Keratinocyte (primary cell): ENCODE measurements around the gene CELSR1. TPM values are rescaled to one million over a fixed set of nuclear protein-coding genes. Genes with fewer than 3 reads are reported as not detected.

Experiments
- DNase-seq: peaks from one replicate; pipeline ENCODE4 v3.0.0-alpha.2; 2011; ENCODE audit warnings: low read depth, missing footprints, low spot score
- FAIRE-seq: peaks from 2 replicates; lab custom pipeline; 2011; peaks lifted over from hg19 to GRCh38; lab: Jason Lieb, UNC
- H2AFZ ChIP-seq: 2 replicates; pipeline ENCODE4 v1.6.0; 2012; ENCODE audit warnings: low read length, control low read depth, inconsistent platforms; ENCODE audit not compliant: control insufficient read depth
- H3K27ac ChIP-seq: 2 replicates; pipeline ENCODE4 v1.5.1; 2011; ENCODE audit warnings: low read length; ENCODE audit not compliant: control insufficient read depth, insufficient read depth
- H3K27me3 ChIP-seq: 3 replicates; pipeline ENCODE4 v1.6.0; 2011; ENCODE audit warnings: low read length; ENCODE audit not compliant: control insufficient read depth, insufficient read depth; ENCODE audit errors: extremely low read depth
- H3K36me3 ChIP-seq, 2 experiments: 2 replicates in 1 of 2; 3 replicates in 1 of 2; pipeline ENCODE4 v1.5.1; 2011; ENCODE audit warnings: low read length in 2 of 2, mild to moderate bottlenecking in 1 of 2; ENCODE audit not compliant: control insufficient read depth in 2 of 2, insufficient read depth in 2 of 2; ENCODE audit errors: extremely low read depth in 1 of 2
- H3K4me1 ChIP-seq: 3 replicates; pipeline ENCODE4 v1.5.1; 2011; ENCODE audit warnings: low read length; ENCODE audit not compliant: control insufficient read depth, insufficient read depth; ENCODE audit errors: extremely low read depth
- H3K4me2 ChIP-seq: 3 replicates; pipeline ENCODE4 v1.6.0; 2011; ENCODE audit warnings: low read depth, low read length; ENCODE audit not compliant: control insufficient read depth, insufficient read depth; ENCODE audit errors: extremely low read depth
- H3K4me3 ChIP-seq, 3 experiments: fragments of 200-600 bp in 1 of 3; sonication (generic) in 1 of 3; 2 replicates in 2 of 3; 3 replicates in 1 of 3; pipeline ENCODE4 v1.5.1; 2011 to 2016; ENCODE audit warnings: low read length in 3 of 3, mild to moderate bottlenecking in 3 of 3, control low read depth in 2 of 3, inconsistent platforms in 1 of 3, low read depth in 1 of 3, mixed read lengths in 1 of 3, mixed run types in 1 of 3, moderate library complexity in 1 of 3; ENCODE audit not compliant: control insufficient read depth in 2 of 3, insufficient read depth in 2 of 3; ENCODE audit errors: extremely low read depth in 1 of 3
- H3K79me2 ChIP-seq: 2 replicates; pipeline ENCODE4 v1.6.0; 2012; ENCODE audit warnings: low read length; ENCODE audit not compliant: control insufficient read depth, insufficient read depth
- H3K9ac ChIP-seq: 3 replicates; pipeline ENCODE4 v1.6.0; 2011; ENCODE audit warnings: low read length; ENCODE audit not compliant: control insufficient read depth, insufficient read depth; ENCODE audit errors: extremely low read depth
- H3K9me1 ChIP-seq: 3 replicates; pipeline ENCODE4 v1.6.0; 2011; ENCODE audit warnings: low read length; ENCODE audit not compliant: control insufficient read depth, insufficient read depth; ENCODE audit errors: extremely low read depth
- H3K9me3 ChIP-seq: 2 replicates; pipeline ENCODE4 v1.5.1; 2012; ENCODE audit warnings: low read depth, low read length; ENCODE audit not compliant: control insufficient read depth
- H4K20me1 ChIP-seq: 3 replicates; pipeline ENCODE4 v1.6.0; 2011; ENCODE audit warnings: low read length; ENCODE audit not compliant: control insufficient read depth, insufficient read depth; ENCODE audit errors: extremely low read depth
- EZH2 ChIP-seq: IDR thresholded peaks from one replicate; pipeline ENCODE4 v1.6.1; 2012; ENCODE audit warnings: inconsistent platforms, mild to moderate bottlenecking, low read length, moderate library complexity
- dilution Hi-C: fragments of 300-500 bp; cut with MboI; formaldehyde crosslinking; loops from one replicate; pipeline ENCODE4 v1.7.0; 2020; ENCODE audit warnings: low sequenced_read_pairs; ENCODE audit not compliant: extremely low pct_ligation_motif_present
- polyA plus RNA-seq, 5 experiments: library from polyadenylated mRNA; depleted of rRNA in 3 of 5; stranded (reverse) in 3 of 5; stranded (forward) in 1 of 5; unstranded in 1 of 5; fragments of >200 nt; gene quantifications; 1 replicate in 1 of 5; 2 replicates in 3 of 5; 3 replicates in 1 of 5; pipeline versions ENCODE4 v1.2.1 to v1.2.3, GENCODE V29; 2011 to 2012; ENCODE audit warnings: missing spikeins in 2 of 5, low read depth in 1 of 5, low replicate concordance in 1 of 5
- TF ChIP-seq, protein P1 (sequence below), 3 experiments: IDR thresholded peaks in 1 of 3; conservative IDR thresholded peaks in 1 of 3; optimal IDR thresholded peaks in 1 of 3; 2 replicates in 2 of 3; 3 replicates in 1 of 3; pipeline versions ENCODE3 to v1.5.1; 2011; ENCODE audit warnings: low read length in 3 of 3, mild to moderate bottlenecking in 3 of 3, moderate library complexity in 2 of 3, control low read depth in 1 of 3, inconsistent platforms in 1 of 3; ENCODE audit not compliant: insufficient read depth in 2 of 3; ENCODE audit errors: extremely low read depth in 1 of 3

Gene CELSR1
- polyA plus RNA-seq, 1 donor (not counting 4 experiments of a cell fraction or from before 2014, with no cell fraction given), result 16.1 TPM

DNA sequence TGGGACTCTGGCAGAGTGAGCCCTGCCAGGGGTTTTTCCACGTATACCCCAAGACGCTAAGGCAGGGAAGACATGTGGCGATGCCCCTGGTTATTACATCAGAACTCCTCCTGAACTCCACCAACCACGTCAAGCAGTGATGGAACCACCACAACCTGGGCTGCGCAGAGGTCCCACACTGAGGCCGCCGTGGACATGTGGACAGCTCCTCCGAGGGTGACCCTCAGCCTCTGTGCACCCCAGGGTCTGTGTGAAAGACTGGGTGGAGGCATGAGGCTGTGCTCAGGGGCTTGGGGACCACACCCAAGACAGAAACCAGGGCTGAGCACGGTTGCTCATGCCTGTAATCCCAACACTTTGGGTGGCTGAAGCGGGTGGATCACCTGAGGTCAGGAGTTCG, 149.7 kb downstream of the CELSR1 start:
- H3K4me2 ChIP-seq, result no peak overlapping the region
- DNase-seq, result no peak
- no peak for TF ChIP-seq EZH2
- TF ChIP-seq, protein P1, sequence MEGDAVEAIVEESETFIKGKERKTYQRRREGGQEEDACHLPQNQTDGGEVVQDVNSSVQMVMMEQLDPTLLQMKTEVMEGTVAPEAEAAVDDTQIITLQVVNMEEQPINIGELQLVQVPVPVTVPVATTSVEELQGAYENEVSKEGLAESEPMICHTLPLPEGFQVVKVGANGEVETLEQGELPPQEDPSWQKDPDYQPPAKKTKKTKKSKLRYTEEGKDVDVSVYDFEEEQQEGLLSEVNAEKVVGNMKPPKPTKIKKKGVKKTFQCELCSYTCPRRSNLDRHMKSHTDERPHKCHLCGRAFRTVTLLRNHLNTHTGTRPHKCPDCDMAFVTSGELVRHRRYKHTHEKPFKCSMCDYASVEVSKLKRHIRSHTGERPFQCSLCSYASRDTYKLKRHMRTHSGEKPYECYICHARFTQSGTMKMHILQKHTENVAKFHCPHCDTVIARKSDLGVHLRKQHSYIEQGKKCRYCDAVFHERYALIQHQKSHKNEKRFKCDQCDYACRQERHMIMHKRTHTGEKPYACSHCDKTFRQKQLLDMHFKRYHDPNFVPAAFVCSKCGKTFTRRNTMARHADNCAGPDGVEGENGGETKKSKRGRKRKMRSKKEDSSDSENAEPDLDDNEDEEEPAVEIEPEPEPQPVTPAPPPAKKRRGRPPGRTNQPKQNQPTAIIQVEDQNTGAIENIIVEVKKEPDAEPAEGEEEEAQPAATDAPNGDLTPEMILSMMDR (optimal IDR thresholded peaks at IDR 0.05 in 1 of 3, IDR thresholded peaks at IDR 0.05 in 1 of 3, conservative IDR thresholded peaks at IDR 0.05 in 1 of 3; ENCODE audit: extremely low read depth in 1 of 3, insufficient read depth in 2 of 3, low read length in 3 of 3), result no peak
- peaks cover 18% of the 10 kb centered on the region for H3K4me1 ChIP-seq
- H3K9me3 ChIP-seq, result no peaks in the 10 kb centered on the region
- no peak overlapping the region for H3K4me3 ChIP-seq
- H3K79me2 ChIP-seq, result no peaks in the 10 kb centered on the region
- dilution Hi-C loops, result no loop called here
- no peak overlapping the region for H3K27ac ChIP-seq
- peaks cover 8 to 17% of the 10 kb centered on the region in 2 experiments for H3K36me3 ChIP-seq
- no peaks in the 10 kb centered on the region for H3K9me1 ChIP-seq
- H3K9ac ChIP-seq, result no peak overlapping the region
- no peak for FAIRE-seq
- no peaks in the 10 kb centered on the region for H4K20me1 ChIP-seq
- no peaks in the 10 kb centered on the region for H3K27me3 ChIP-seq
- H2AFZ ChIP-seq, result no peak overlapping the region

DNA sequence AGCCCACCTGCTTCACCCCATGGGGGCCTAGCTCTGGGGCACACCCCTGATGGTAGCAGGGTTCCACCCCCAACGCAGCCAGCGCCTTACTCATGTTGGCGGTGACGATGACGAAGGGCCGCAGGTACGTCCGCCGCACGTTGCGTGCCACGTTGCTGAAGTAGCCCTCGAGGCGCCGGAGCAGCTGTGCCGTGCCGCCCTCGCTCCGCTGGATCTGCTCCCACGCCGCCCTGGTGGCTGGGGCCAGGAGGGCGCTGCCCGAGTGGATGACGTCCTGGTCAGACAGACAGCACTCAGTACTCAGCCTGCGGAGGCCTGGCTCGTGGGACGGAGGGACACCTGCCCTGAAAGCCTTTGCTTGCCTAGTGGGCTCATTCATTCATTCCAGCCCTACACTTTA, 151.1 kb downstream of the CELSR1 start:
- H3K9me1 ChIP-seq, result no peaks in the 10 kb centered on the region
- no peaks in the 10 kb centered on the region for H3K9me3 ChIP-seq
- no peak overlapping the region for H2AFZ ChIP-seq
- H4K20me1 ChIP-seq, result no peaks in the 10 kb centered on the region
- FAIRE-seq, result no peak
- no peak overlapping the region for H3K9ac ChIP-seq
- H3K79me2 ChIP-seq, result no peaks in the 10 kb centered on the region
- H3K4me3 ChIP-seq, result no peak overlapping the region
- H3K4me1 ChIP-seq, result peaks cover 11% of the 10 kb centered on the region
- no peak overlapping the region for H3K27ac ChIP-seq
- H3K4me2 ChIP-seq, result no peak overlapping the region
- H3K27me3 ChIP-seq, result no peaks in the 10 kb centered on the region
- TF ChIP-seq EZH2, result no peak
- TF ChIP-seq, protein P1 (optimal IDR thresholded peaks at IDR 0.05 in 1 of 3, IDR thresholded peaks at IDR 0.05 in 1 of 3, conservative IDR thresholded peaks at IDR 0.05 in 1 of 3; ENCODE audit: extremely low read depth in 1 of 3, insufficient read depth in 2 of 3, low read length in 3 of 3), result no peak
- no peak for DNase-seq
- peaks cover 12 to 19% of the 10 kb centered on the region in 2 experiments for H3K36me3 ChIP-seq
- dilution Hi-C loops, result no loop called here
